Body of pancreas (tissue), 4 donors: ENCODE data around the gene GCLC. TPM values are rescaled to one million over a fixed set of nuclear protein-coding genes. Genes with fewer than 3 reads are reported as not detected.

ENCODE experiments used
- ATAC-seq: fragments of 150-250 bp; one replicate; pipeline ENCODE4 v1.9.1; 2016
- DNase-seq, 4 donors: peaks; one replicate each; pipeline ENCODE4 v3.0.0-alpha.2; 2019
- H3K27ac ChIP-seq, 4 donors: fragments of 200-600 bp; sonication (generic); 1 replicate in 3 of 4; 2 replicates in 1 of 4; pipeline versions ENCODE4 v1.5.1 to v1.6.1; 2016 to 2019; ENCODE audit warnings: mild to moderate bottlenecking in 1 of 4, mixed read lengths in 1 of 4, moderate library complexity in 1 of 4
- H3K27me3 ChIP-seq, 2 donors: fragments of 200-600 bp; sonication (generic); one replicate each; pipeline ENCODE4 v1.6.0; 2016; ENCODE audit warnings: mild to moderate bottlenecking in 1 of 2
- H3K36me3 ChIP-seq, 2 donors: fragments of 200-600 bp; sonication (generic); replicated peaks in 1 of 2; 2 replicates each; pipeline ENCODE4 v1.5.1; 2016; ENCODE audit warnings: low read depth in 2 of 2; ENCODE audit not compliant: insufficient read depth in 1 of 2
- H3K4me1 ChIP-seq: fragments of 200-600 bp; sonication (generic); one replicate; pipeline ENCODE4 v1.6.0; 2016
- H3K4me3 ChIP-seq, 2 donors: fragments of 200-600 bp; sonication (generic); 1 replicate in 1 of 2; 2 replicates in 1 of 2; pipeline ENCODE4 v1.5.1; 2016 to 2019
- H3K9me3 ChIP-seq, 3 donors: fragments of 200-600 bp; sonication (generic); 1 replicate in 2 of 3; 2 replicates in 1 of 3; pipeline ENCODE4 v1.5.1; 2016
- CTCF ChIP-seq, 7 experiments: fragments of 450-650 bp in 4 of 7; fragments of 200-600 bp in 3 of 7; sonication (generic) in 3 of 7; IDR thresholded peaks; one replicate each; pipeline ENCODE4 v1.5.1; 2016 to 2019; ENCODE audit warnings: antibody characterized with exemption in 7 of 7
- POLR2A ChIP-seq, 3 donors: fragments of 450-650 bp; IDR thresholded peaks; one replicate each; pipeline ENCODE4 v1.6.1; 2016; ENCODE audit warnings: antibody characterized with exemption in 3 of 3, mild to moderate bottlenecking in 2 of 3
- WGBS, 2 donors: methylation state at CpG; one replicate each; pipeline ENCODE4 v1.1.5; 2017; 5-methylcytosine and 5-hydroxymethylcytosine counted together
- intact Hi-C: fragments of 100-400 bp; cut with DNase I; formaldehyde crosslinking; loops from one replicate; pipeline ENCODE4 v1.15.1; 2023
- total RNA-seq, 2 donors: library from RNA; depleted of rRNA; stranded (reverse); fragments of >200 nt; gene quantifications; one replicate each; pipeline ENCODE4 v1.1.0, GENCODE V29; 2016

GCLC gene
- total RNA-seq, 2 donors from 2014 or later = 27.2 to 30.7 TPM

- Histone ChIP-seq H3K27ac (no peak overlapping the region), H3K36me3 (no peaks in the 10 kb centered on the region), H3K9me3 (no peaks in the 10 kb centered on the region), H3K4me3 (no peak overlapping the region), H3K27me3 (no peaks in the 10 kb centered on the region), H3K4me1 (no peaks in the 10 kb centered on the region)
- no peak for TF ChIP-seq POLR2A (IDR thresholded peaks at IDR 0.05)
- no peak for TF ChIP-seq CTCF (IDR thresholded peaks at IDR 0.05)
- 91 to 93% methylated on average over 5 of the region's 5 CpGs for WGBS, 2 donors
- no peak for DNase-seq
- intact Hi-C loops = no loop called here
- ATAC-seq = no peak
Observed at GRCh38 chr6:53464483-53464882, 80.4 kb downstream of the GCLC start.

- Histone ChIP-seq H3K36me3 (no peaks in the 10 kb centered on the region), H3K4me1 (no peaks in the 10 kb centered on the region), H3K27ac (no peak overlapping the region), H3K4me3 (no peak overlapping the region), H3K27me3 (no peaks in the 10 kb centered on the region), H3K9me3 (no peaks in the 10 kb centered on the region)
- WGBS, 2 donors = 67 to 78% methylated on average over 5 of the region's 5 CpGs
- intact Hi-C loops = no loop called here
- TF ChIP-seq CTCF (IDR thresholded peaks at IDR 0.05) (no peak), POLR2A (IDR thresholded peaks at IDR 0.05) (no peak)
- DNase-seq = no peak
- no peak for ATAC-seq
Observed at GRCh38 chr6:53461696-53462095, 83.2 kb downstream of the GCLC start.

GRCh38 chr6:53461041-53461656, 83.8 kb downstream of the GCLC start:
- no peaks in the 10 kb centered on the region for H3K4me1 ChIP-seq
- DNase-seq (no peak), ATAC-seq (no peak)
- intact Hi-C loops = no loop called here
- TF ChIP-seq POLR2A (IDR thresholded peaks at IDR 0.05) = no peak
- TF ChIP-seq CTCF (IDR thresholded peaks at IDR 0.05) = no peak
- H3K36me3 ChIP-seq = no peaks in the 10 kb centered on the region
- H3K27ac ChIP-seq = no peak overlapping the region
- H3K27me3 ChIP-seq = no peaks in the 10 kb centered on the region
- 60 to 65% methylated on average over 1 of the region's 1 CpG for whole genome bisulfite sequencing, 2 donors
- H3K9me3 ChIP-seq = no peaks in the 10 kb centered on the region
- H3K4me3 ChIP-seq = no peak overlapping the region

- WGBS, 2 donors = 74 to 77% methylated on average over 3 of the region's 3 CpGs
- no peak overlapping the region for H3K4me3 ChIP-seq
- H3K4me1 ChIP-seq = no peaks in the 10 kb centered on the region
- no peak for TF ChIP-seq POLR2A (IDR thresholded peaks at IDR 0.05)
- TF ChIP-seq CTCF (IDR thresholded peaks at IDR 0.05) = no peak
- intact Hi-C loops = no loop called here
- H3K27ac ChIP-seq = no peak overlapping the region
- no peaks in the 10 kb centered on the region for H3K27me3 ChIP-seq
- H3K36me3 ChIP-seq = no peaks in the 10 kb centered on the region
- DNase-seq (no peak), ATAC-seq (no peak)
- H3K9me3 ChIP-seq = no peaks in the 10 kb centered on the region
Observed at GRCh38 chr6:53458105-53458866, 86.6 kb downstream of the GCLC start.

GRCh38 chr6:53456809-53457208, 88.1 kb downstream of the GCLC start:
- Histone ChIP-seq H3K4me1 (no peaks in the 10 kb centered on the region), H3K4me3 (no peak overlapping the region), H3K27me3 (no peaks in the 10 kb centered on the region), H3K9me3 (no peaks in the 10 kb centered on the region), H3K36me3 (no peaks in the 10 kb centered on the region), H3K27ac (no peak overlapping the region)
- DNase-seq (no peak), ATAC-seq (no peak)
- intact Hi-C loops = no loop called here
- TF ChIP-seq CTCF (IDR thresholded peaks at IDR 0.05) = no peak
- 50% methylated on average over 1 of the region's 1 CpG for whole genome bisulfite sequencing, 2 donors
